8988T (cell line): ENCODE measurements around the gene UGT1A8.

ENCODE experiments used
- DNase-seq: peaks from one replicate; pipeline ENCODE4 v3.0.0; 2011

Gene UGT1A8

GRCh38 chr2:233822101-233822771 lies 204.8 kb downstream of the UGT1A8 start:
- DNase-seq, result no peak
